COLO668 (cell line): ENCODE data around the gene FETUB.

Experiments used
- DNase-seq: peaks from one replicate; lab custom pipeline; 2025; ENCODE audit not compliant: unreplicated experiment; lab: John Stamatoyannopoulos, UW

Gene FETUB

DNA sequence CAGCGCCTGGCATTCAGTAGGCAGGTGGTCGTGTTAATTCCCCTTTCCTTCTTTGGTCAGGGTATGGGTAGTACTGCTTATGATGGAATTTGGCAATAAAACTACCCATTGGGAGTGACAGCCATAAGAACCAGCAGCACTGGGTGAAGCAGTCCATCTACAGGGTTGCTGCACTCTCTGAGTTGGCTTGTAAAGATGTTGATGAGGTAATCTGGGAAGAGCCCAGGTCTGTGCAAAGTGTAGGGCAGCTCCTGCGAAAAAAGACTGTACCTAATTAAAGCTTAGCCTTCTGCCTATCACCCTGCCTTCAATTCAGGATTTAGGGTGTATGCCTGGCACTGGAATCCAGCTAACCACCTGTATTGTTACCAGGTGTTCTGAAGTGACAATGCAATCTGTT lies 4.7 kb upstream of the FETUB start:
- DNase-seq = no peak

DNA sequence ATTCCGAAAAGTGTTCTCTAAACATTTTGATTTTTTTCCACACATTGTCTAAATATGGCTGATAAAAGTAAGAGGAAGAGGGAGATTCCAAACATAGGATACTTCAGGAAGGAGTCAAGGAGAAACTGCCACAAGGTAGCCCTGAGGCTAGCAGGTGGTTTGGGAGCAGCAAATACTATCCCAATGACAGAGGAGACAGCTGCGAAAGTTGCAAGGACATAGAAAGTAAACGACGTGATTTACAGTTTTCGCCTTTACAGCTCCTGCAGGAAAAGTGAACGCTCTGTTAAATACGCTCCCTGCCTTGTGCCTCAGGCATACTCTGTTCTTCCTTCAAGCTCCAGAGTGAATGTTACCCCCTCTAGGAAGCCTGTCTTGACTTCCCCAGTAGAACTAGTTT lies 3.7 kb upstream of the FETUB start:
- no peak for DNase-seq

DNA sequence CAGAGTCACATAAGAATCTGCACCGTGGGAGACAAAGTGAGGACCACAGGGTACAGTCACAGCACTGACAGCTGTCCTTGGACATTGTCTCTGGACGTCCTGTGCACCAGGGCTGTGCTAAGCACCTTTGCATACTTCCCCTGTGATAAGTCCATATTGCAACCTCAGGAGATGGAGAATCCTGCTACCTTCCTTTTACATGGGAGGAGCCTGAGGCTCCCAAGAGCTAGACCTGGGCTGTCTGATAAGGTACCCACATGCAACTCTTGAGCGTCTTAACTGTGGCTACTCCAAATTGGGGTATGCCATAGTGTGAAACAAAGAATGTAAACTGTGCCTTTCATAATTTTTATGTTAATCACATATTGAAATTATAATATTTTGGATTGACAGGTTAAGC lies 2.5 kb upstream of the FETUB start:
- no peak for DNase-seq

- DNase-seq = peak; percentile 6
These were observed 1.9 kb upstream of the FETUB start for GRCh38 chr3:186638259-186638658.

- no peak for DNase-seq
These were observed 247 bp downstream of the FETUB start for GRCh38 chr3:186640473-186640818.

DNA sequence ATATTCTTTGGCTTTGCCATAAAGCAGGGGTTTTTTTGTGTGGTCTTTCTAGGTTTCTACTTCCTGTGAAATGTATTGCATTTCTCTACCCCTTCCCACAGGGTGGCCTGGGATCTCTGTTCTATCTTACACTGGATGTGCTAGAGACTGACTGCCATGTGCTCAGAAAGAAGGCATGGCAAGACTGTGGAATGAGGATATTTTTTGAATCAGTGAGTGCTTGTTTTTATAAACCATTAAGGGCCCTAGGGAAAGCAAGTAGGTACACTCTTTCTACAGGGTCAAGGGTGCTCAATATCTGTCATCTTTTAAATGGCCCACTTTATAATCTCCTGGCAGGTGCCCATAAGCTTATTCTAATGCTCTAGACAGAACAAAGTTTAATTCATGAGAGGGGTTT lies 730 bp downstream of the FETUB start:
- DNase-seq = no peak

GRCh38 chr3:186642014-186642413 lies 1.8 kb downstream of the FETUB start:
- DNase-seq = no peak

DNA sequence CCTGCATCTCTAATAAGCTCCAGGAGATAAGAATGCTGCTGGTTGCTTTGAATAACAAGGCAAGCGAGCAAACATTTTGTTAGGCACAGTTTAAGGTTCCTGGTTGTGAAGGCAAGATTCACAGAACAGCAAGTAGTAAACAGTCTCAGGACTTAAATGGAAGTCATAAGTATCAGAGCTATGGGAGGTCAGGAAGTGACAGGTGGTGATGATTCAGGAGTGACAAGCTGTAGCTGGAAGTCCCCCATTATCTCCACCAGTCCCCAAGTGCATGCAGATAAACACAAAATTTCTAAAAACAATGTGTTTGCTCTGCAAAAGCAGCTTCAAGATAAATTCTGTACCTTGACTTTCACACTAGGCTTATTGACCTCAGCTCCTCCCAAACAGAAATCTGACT lies 3.3 kb downstream of the FETUB start:
- no peak for DNase-seq

- no peak for DNase-seq
These were observed 4.5 kb downstream of the FETUB start for GRCh38 chr3:186644683-186645082.

DNA sequence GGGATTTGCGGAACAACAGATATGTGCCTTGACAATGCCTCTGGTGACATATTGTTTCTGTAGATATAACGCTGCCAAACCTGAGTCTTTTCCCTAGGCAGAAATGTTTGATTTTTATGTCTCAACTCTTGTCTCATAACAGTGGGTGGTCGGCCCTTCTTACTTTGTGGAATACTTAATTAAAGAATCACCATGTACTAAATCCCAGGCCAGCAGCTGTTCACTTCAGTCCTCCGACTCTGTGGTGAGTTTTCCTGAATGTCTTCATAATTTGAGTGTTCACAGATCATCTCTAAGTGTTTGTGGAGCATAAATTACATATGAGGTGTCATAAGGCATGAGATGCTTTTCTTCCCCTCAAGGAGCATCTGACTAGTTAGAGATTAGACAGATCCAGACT lies 5.9 kb downstream of the FETUB start:
- DNase-seq = no peak

DNA sequence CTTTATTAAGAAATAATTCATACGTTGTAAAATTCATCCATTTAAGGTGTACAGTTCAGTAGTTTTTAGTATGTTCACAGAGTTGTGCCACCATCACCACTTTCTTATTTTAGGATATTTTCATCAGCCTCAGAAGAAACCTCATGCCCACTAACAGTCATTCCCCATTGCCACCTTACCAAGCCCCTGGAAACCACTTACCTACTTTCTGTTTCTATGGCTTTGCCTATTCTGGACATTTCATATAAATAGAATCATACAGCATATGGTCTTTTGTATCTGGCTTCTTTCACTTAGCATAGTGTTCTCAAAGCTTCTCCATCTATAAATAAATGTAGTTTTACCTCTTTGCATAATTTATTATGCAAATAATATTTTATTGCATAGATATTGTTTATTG lies 6.6 kb downstream of the FETUB start:
- DNase-seq = no peak

DNA sequence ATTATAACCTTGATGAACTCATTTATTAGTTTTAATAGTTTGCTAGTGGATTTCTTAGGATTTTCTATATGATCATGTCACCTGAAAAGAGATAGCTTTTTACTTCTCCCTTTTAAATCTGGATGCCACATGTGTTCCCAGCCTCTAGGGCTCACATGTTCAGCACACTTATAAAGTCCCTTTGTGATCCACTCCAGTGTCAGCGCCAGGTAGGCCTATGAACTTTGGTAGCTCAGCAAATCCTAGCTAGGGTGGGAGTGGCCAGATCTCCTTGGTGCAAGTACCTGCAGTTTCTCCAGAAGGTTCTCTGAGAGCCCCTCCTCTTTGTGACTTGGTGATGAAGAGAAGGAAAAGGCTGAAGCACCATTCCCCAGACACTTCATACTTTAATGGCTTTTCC lies 8.7 kb downstream of the FETUB start:
- DNase-seq = no peak

GRCh38 chr3:186651678-186652215 lies 11.5 kb downstream of the FETUB start:
- DNase-seq = no peak

DNA sequence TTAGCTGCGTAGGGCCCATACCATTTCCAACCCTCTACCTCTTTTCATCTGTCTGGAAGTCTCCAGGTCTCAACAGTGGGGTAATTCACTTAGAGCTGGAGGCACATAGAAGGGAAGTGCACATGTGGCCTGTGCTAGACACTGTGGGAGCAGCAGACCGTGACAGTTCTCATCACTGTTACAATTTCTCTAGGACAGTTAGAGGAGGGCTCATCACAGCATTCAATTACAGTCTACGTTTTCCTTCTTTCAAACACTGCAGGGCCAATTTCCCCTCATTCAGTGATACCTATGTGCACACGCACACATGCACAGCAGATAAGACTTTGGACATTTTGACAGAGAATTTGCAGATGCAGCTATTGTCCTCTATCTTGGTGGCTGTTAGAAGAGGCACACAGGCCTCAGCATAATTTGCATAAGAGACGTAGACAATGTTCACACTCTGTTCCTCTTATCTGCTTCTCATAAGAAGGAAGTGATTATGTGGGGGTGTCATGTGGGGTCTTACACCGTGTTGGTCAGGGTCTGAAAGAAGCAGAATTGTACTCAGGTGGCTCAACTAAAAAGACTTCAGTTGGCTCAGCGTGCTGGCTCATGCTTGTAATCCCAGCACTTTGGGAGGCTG lies 13.0 kb downstream of the FETUB start:
- no peak for DNase-seq

DNA sequence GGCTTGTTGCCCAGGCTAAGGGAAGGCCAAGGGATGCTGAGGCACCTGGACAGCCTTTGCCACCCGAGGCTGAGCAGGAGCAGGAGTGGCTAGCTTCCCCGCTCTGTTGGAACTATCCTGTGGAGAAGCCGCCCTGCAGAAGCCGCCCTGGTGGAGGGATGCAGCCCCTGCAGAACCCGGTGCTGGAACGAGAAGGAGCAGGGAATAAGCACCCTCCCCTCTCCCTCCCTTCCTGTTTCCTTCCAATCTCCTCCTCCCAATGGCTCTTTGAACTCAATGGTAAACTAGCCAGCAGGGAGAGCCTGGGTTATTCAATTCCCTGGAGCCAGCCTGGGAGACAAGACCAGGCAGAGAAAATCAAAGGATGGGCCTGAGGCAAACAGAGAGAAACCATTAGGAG lies 13.8 kb downstream of the FETUB start:
- no peak for DNase-seq

- DNase-seq = no peak
These were observed 23.3 kb downstream of the FETUB start for GRCh38 chr3:186663361-186664118.

DNA sequence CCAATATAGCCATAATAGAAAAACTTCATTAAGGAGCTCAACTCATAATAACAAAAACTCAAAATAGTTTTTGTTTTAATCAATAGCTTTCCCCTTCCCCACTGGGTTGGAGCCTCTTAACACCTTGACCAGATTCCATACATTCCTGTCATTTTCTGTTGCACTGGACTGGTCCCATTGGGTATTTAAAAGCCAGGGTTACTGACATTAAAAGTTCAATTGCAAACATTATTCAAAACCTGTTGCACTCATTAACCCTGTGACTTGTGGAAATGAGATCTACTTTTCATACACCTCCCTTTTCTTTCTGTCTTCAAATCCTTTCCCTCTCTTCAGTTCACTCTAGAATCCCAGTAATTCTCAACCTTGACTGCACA lies 23.9 kb downstream of the FETUB start:
- DNase-seq = no peak

DNA sequence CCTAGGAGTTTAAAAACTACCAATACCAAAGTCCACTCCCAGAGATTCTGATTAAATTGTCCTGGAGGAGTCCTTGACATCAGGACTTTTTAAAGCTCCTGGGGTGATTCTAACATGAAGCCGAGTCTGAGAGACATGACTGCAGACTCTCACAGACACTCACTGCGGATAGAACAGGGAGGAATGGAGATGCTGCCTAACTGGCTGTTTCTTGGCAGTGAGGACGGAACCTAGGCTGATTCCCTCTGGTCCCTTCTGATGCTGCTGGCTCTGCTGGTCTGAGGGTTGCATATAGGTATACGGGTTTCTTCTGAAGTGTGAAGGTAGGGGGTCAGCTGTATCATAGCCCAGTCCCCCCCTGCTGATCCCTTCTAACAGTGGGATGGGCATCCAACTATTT lies 24.3 kb downstream of the FETUB start:
- no peak for DNase-seq

- DNase-seq = no peak
These were observed 25.5 kb downstream of the FETUB start, which contains the start of gene HRG for GRCh38 chr3:186665625-186666188. TSS of gene HRG (plus strand) at chr3:186666014. CDS start at chr3:186666032, 18 bp downstream.

GRCh38 chr3:186668426-186668825 lies 28.2 kb downstream of the FETUB start:
- DNase-seq = no peak

GRCh38 chr3:186669378-186670084 lies 29.3 kb downstream of the FETUB start:
- no peak for DNase-seq

DNA sequence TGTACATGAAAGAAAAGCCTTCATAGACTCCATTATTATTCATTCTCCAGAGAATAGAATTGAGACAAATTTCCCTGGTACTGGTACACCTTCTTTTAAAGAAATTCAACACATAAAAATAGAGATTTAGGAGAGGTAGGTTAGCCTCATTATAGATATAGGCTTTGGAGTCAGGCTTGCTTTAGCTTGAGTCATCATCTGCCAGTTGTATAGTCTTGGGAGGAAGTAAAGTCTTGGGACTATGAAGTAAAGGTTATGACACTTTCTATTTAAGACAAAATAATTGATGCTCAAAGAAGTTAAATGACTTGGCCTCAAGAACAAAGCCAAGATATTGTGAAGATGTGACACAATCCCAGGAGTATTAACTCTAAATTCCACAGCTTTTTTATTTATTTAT lies 30.0 kb downstream of the FETUB start:
- DNase-seq = no peak
